ENCODE results near the gene CDC42BPB.
"Not testable (repeated sequence)": the region's sequence is repeated elsewhere in the genome, so short reads cannot be mapped to it uniquely, and the experiment has no call there.

Gene CDC42BPB

DNA sequence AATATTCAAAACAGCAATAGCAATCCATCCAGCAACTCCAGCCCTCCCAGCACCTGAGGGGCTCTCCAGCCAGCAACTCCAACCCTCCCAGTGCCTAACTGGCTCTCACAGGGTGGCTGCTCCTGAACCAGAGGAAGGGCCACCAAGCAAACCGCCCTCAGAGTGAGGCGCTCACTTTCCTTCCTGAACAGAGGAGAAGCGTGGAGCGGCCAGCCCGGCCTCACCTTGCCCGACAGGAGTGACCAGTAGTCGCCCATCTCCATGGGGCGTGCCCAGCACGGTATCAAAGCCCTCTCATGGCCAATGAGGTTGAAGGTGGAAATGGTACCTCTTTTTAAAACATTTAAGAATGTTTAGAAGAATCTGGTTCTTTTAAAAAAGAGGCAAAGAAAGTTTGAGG is 27.4 kb downstream of the CDC42BPB start:
- no peak for DNase-seq (ENCODE audit: low read depth, low spot score)
- no peak overlapping the region for H3K9ac ChIP-seq (ENCODE audit: insufficient read length, low read depth)
- no peak for TF ChIP-seq YY1 (IDR thresholded peaks at IDR 0.05; ENCODE audit: insufficient read depth, insufficient read length)
- H3K36me3 ChIP-seq (ENCODE audit: insufficient read depth, insufficient read length, low read length) = no peaks in the 10 kb centered on the region
- H3K9me3 ChIP-seq (ENCODE audit: insufficient read depth, low read length) = peaks cover 7% of the 10 kb centered on the region; the same call in 1 of the 2 replicates
- H3K27me3 ChIP-seq (ENCODE audit: insufficient read depth, insufficient read length) = no peaks in the 10 kb centered on the region
- peaks cover 4% of the 10 kb centered on the region for H3K4me1 ChIP-seq (ENCODE audit: insufficient read depth, insufficient read length)
- H3K4me3 ChIP-seq (ENCODE audit: insufficient read length, low read depth) = no peak overlapping the region

DNA sequence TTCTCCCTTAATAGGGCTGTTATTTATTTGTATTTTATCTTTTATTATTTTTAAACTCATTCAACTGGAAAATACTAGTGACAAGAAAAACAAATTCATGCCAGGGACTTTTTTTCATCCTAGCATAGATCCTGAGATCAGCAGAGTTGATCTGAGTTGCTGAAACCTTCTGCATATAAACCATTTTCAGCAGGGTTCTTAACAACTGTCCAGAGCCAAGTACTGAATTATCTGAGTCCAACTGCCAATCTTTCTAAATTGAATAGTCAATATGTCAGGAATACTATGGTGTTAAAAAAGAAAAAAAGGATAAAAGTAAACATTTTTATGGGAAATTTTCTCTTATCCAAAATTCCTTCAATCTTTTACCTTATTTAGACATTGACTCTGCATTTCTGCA is 28.6 kb downstream of the CDC42BPB start:
- no peaks in the 10 kb centered on the region for H3K27me3 ChIP-seq (ENCODE audit: insufficient read depth, insufficient read length)
- TF ChIP-seq YY1 (IDR thresholded peaks at IDR 0.05; ENCODE audit: insufficient read depth, insufficient read length) = no peak
- no peak for TF ChIP-seq ZNF274 (IDR thresholded peaks at IDR 0.05; ENCODE audit: low read depth, low read length)
- TF ChIP-seq SUZ12 (IDR thresholded peaks at IDR 0.05; ENCODE audit: extremely low read depth, insufficient read depth, insufficient read length) = no peak
- H3K9me3 ChIP-seq (ENCODE audit: insufficient read depth, low read length) = peaks cover 7% of the 10 kb centered on the region; the same call in 1 of the 2 replicates
- DNase-seq (ENCODE audit: low read depth, low spot score) = no peak
- H3K36me3 ChIP-seq (ENCODE audit: insufficient read depth, insufficient read length, low read length) = no peaks in the 10 kb centered on the region
- H3K9ac ChIP-seq (ENCODE audit: insufficient read length, low read depth) = no peak overlapping the region
- H3K4me1 ChIP-seq (ENCODE audit: insufficient read depth, insufficient read length) = peaks cover 4% of the 10 kb centered on the region
- no peak overlapping the region for H3K4me3 ChIP-seq (ENCODE audit: insufficient read length, low read depth)

GRCh38 chr14:103028161-103028767 is 29.1 kb downstream of the CDC42BPB start:
- peaks cover 4% of the 10 kb centered on the region for H3K4me1 ChIP-seq (ENCODE audit: insufficient read depth, insufficient read length)
- H3K9ac ChIP-seq (ENCODE audit: insufficient read length, low read depth) = no peak overlapping the region
- peaks cover 7% of the 10 kb centered on the region; the same call in 1 of the 2 replicates for H3K9me3 ChIP-seq (ENCODE audit: insufficient read depth, low read length)
- DNase-seq (ENCODE audit: low read depth, low spot score) = no peak
- H3K36me3 ChIP-seq (ENCODE audit: insufficient read depth, insufficient read length, low read length) = no peaks in the 10 kb centered on the region
- TF ChIP-seq YY1 (IDR thresholded peaks at IDR 0.05; ENCODE audit: insufficient read depth, insufficient read length) (no peak), SUZ12 (IDR thresholded peaks at IDR 0.05; ENCODE audit: extremely low read depth, insufficient read depth, insufficient read length) (no peak), ZNF274 (IDR thresholded peaks at IDR 0.05; ENCODE audit: low read depth, low read length) (no peak)
- no peaks in the 10 kb centered on the region for H3K27me3 ChIP-seq (ENCODE audit: insufficient read depth, insufficient read length)
- H3K4me3 ChIP-seq (ENCODE audit: insufficient read length, low read depth) = no peak overlapping the region

GRCh38 chr14:103027451-103027850 is 29.9 kb downstream of the CDC42BPB start:
- Histone ChIP-seq H3K9ac (ENCODE audit: insufficient read length, low read depth) (no peak overlapping the region), H3K9me3 (ENCODE audit: insufficient read depth, low read length) (peaks cover 7% of the 10 kb centered on the region; the same call in 1 of the 2 replicates), H3K4me3 (ENCODE audit: insufficient read length, low read depth) (no peak overlapping the region), H3K4me1 (ENCODE audit: insufficient read depth, insufficient read length) (peaks cover 4% of the 10 kb centered on the region), H3K27me3 (ENCODE audit: insufficient read depth, insufficient read length) (no peaks in the 10 kb centered on the region), H3K36me3 (ENCODE audit: insufficient read depth, insufficient read length, low read length) (no peaks in the 10 kb centered on the region)
- DNase-seq (ENCODE audit: low read depth, low spot score) = no peak
- TF ChIP-seq SUZ12 (IDR thresholded peaks at IDR 0.05; ENCODE audit: extremely low read depth, insufficient read depth, insufficient read length) = no peak
- no peak for TF ChIP-seq YY1 (IDR thresholded peaks at IDR 0.05; ENCODE audit: insufficient read depth, insufficient read length)
- TF ChIP-seq ZNF274 (IDR thresholded peaks at IDR 0.05; ENCODE audit: low read depth, low read length) = no peak

DNA sequence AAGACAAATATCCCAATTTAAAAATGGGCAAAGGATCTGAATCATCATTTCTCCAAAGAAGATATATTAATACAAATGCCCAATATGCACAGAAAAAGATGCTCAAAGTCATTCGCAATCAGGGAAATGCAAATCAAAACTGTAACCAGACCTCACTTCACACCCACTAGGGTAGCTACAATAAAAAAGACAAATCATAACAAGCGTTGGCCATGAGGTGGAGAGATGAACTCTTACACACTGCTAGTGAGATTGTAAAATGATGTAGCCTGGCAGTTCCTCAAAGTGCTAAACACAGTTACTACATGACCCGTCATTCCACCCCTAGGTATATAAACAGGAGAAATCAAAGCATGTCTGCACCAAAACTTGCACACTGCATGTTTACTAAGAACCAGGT is 30.4 kb downstream of the CDC42BPB start:
- peaks cover 7% of the 10 kb centered on the region; the same call in 1 of the 2 replicates for H3K9me3 ChIP-seq (ENCODE audit: insufficient read depth, low read length)
- H3K36me3 ChIP-seq (ENCODE audit: insufficient read depth, insufficient read length, low read length) = no peaks in the 10 kb centered on the region
- no peak for TF ChIP-seq YY1 (IDR thresholded peaks at IDR 0.05; ENCODE audit: insufficient read depth, insufficient read length)
- TF ChIP-seq ZNF274 (IDR thresholded peaks at IDR 0.05; ENCODE audit: low read depth, low read length) = no peak
- TF ChIP-seq SUZ12 (IDR thresholded peaks at IDR 0.05; ENCODE audit: extremely low read depth, insufficient read depth, insufficient read length) = no peak
- H3K4me1 ChIP-seq (ENCODE audit: insufficient read depth, insufficient read length) = peaks cover 5% of the 10 kb centered on the region
- no peak for DNase-seq (ENCODE audit: low read depth, low spot score)
- H3K9ac ChIP-seq (ENCODE audit: insufficient read length, low read depth) = no peak overlapping the region
- H3K27me3 ChIP-seq (ENCODE audit: insufficient read depth, insufficient read length) = no peaks in the 10 kb centered on the region
- H3K4me3 ChIP-seq (ENCODE audit: insufficient read length, low read depth) = no peak overlapping the region

- not testable (repeated sequence) for DNase-seq (ENCODE audit: low read depth, low spot score); H3K4me3 ChIP-seq (ENCODE audit: insufficient read length, low read depth); H3K36me3 ChIP-seq (ENCODE audit: insufficient read depth, insufficient read length, low read length); H3K4me1 ChIP-seq (ENCODE audit: insufficient read depth, insufficient read length); H3K9ac ChIP-seq (ENCODE audit: insufficient read length, low read depth); H3K9me3 ChIP-seq (ENCODE audit: insufficient read depth, low read length); H3K27me3 ChIP-seq (ENCODE audit: insufficient read depth, insufficient read length)
These were observed 31.2 kb downstream of the CDC42BPB start for GRCh38 chr14:103026196-103026595.

DNA sequence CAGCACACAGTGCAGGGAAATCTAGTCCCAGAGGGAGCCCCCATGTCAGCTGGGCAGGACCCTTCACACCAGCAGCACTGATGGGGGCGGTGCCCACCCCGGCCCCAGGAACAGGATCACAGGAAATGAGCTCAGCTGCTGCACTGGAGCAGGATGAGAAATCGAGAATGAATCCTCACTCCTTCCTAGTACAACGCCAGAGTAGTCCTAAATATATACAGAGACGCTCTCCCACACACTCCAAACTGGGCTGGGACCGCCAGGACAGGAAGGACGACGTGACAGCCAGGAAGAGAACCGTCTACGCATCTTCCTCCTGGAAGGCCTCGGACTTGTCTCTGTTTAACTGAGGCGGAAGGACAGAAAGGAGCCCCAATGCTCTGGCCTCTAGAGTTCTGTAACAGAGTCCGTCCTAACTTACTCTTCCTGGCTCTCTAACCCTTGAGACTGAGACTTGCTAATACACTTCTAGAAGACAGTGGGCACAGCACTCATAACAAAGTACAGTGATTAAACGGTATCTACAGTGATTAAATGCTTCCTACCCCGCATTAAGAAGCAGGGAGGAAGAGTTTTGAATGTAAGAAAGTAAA is 33.4 kb downstream of the CDC42BPB start:
- Histone ChIP-seq H3K9ac (ENCODE audit: insufficient read length, low read depth) (no peak overlapping the region), H3K36me3 (ENCODE audit: insufficient read depth, insufficient read length, low read length) (peaks cover 10% of the 10 kb centered on the region), H3K4me1 (ENCODE audit: insufficient read depth, insufficient read length) (peaks cover 7% of the 10 kb centered on the region), H3K27me3 (ENCODE audit: insufficient read depth, insufficient read length) (no peaks in the 10 kb centered on the region), H3K4me3 (ENCODE audit: insufficient read length, low read depth) (no peak overlapping the region), H3K9me3 (ENCODE audit: insufficient read depth, low read length) (peaks cover 7% of the 10 kb centered on the region; the same call in 1 of the 2 replicates)
- TF ChIP-seq SUZ12 (IDR thresholded peaks at IDR 0.05; ENCODE audit: extremely low read depth, insufficient read depth, insufficient read length) (no peak), YY1 (IDR thresholded peaks at IDR 0.05; ENCODE audit: insufficient read depth, insufficient read length) (no peak), ZNF274 (IDR thresholded peaks at IDR 0.05; ENCODE audit: low read depth, low read length) (no peak)
- no peak for DNase-seq (ENCODE audit: low read depth, low spot score)

Data from NT2/D1 (cell line).